ENCODE results near the gene NRDE2. TPM values are rescaled to one million over a fixed set of nuclear protein-coding genes. Genes with fewer than 3 reads are reported as not detected.

Gene NRDE2
- total and polyA plus RNA-seq, 4 donors, result 3.4 to 28.5 (median 18.2) TPM

DNA sequence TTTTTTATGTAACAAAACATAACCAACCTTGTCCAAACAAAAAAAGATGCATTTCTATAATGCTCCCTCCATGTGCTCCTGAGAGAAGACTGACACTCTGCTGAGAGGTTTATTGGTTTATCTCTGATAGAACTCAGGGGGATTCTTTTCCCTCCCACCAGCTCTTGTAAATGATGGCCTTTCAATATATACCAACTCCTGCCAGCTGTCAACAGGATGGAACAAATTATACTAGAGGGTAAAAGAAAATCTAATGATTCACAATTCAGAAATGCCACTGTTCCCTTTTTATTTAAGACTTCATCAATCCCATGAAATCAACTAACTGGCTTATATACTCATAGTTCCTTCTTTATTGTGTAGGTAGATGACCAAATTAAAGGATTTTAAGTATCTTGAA, 50.0 kb downstream of the NRDE2 start:
- Histone ChIP-seq H3K27ac (ENCODE audit: low read depth in 1 of 2, low read length in 2 of 2) (no peak overlapping the region), H3K27me3 (ENCODE audit: control insufficient read depth in 1 of 2, insufficient read depth in 2 of 2, low read length in 1 of 2) (no peaks in the 10 kb centered on the region)
- intact Hi-C loops (cut with DNase I), result no loop called here

DNA sequence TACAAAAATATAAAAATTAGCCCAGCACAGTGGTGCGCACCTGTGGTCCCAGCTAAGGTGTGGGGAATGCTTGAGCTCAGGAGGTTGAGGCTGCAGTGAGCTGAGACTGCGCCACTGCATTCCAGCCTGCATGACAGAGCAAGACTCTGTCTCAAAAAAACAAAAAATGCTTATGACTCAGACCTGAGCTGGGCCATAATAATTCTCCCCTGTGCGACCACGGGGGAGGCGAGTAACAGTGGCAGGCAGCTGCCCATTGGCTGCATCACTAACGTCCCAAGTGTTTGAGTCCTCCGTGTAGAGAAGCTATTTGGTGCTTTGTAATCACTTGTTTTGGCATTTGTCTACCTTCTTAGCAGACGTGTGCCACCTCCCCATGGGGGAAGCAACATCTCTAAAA, 50.5 kb downstream of the NRDE2 start:
- 45 to 47% methylated on average over 8 of the region's 8 CpGs for WGBS, 2 donors

More for the DNA sequence above, 50.0 kb downstream of the NRDE2 start:
- ATAC-seq (ENCODE audit: low FRiP score), result no peak
- H3K4me1 ChIP-seq (ENCODE audit: control insufficient read depth in 1 of 2, insufficient read depth in 2 of 2, low read length in 2 of 2), result no peaks in the 10 kb centered on the region
- no peak overlapping the region for H3K4me3 ChIP-seq (ENCODE audit: low read length in 2 of 2)
- DNase-seq, result no peak
- H3K9me3 ChIP-seq (ENCODE audit: control insufficient read depth, low read length), result no peaks in the 10 kb centered on the region
- peaks cover 0 to 6% of the 10 kb centered on the region in 2 donors for H3K36me3 ChIP-seq (ENCODE audit: control insufficient read depth in 1 of 2, insufficient read depth in 2 of 2, low read length in 1 of 2)

GRCh38 chr14:90280096-90280495, 51.6 kb downstream of the NRDE2 start:
- Histone ChIP-seq H3K4me3 (ENCODE audit: low read length in 2 of 2) (no peak overlapping the region), H3K4me1 (ENCODE audit: control insufficient read depth in 1 of 2, insufficient read depth in 2 of 2, low read length in 2 of 2) (no peaks in the 10 kb centered on the region), H3K9me3 (ENCODE audit: control insufficient read depth, low read length) (no peaks in the 10 kb centered on the region), H3K27me3 (ENCODE audit: control insufficient read depth in 1 of 2, insufficient read depth in 2 of 2, low read length in 1 of 2) (no peaks in the 10 kb centered on the region), H3K27ac (ENCODE audit: low read depth in 1 of 2, low read length in 2 of 2) (no peak overlapping the region), H3K36me3 (ENCODE audit: control insufficient read depth in 1 of 2, insufficient read depth in 2 of 2, low read length in 1 of 2) (peaks cover 0 to 2% of the 10 kb centered on the region in 2 donors)
- no peak for DNase-seq
- WGBS, 2 donors, result 96% methylated on average over 7 of the region's 7 CpGs
- ATAC-seq (ENCODE audit: low FRiP score), result no peak
- intact Hi-C loops (cut with DNase I), result no loop called here

More for the DNA sequence above, 50.5 kb downstream of the NRDE2 start:
- no peak for DNase-seq
- intact Hi-C loops (cut with DNase I), result no loop called here
- Histone ChIP-seq H3K9me3 (ENCODE audit: control insufficient read depth, low read length) (no peaks in the 10 kb centered on the region), H3K27me3 (ENCODE audit: control insufficient read depth in 1 of 2, insufficient read depth in 2 of 2, low read length in 1 of 2) (no peaks in the 10 kb centered on the region), H3K36me3 (ENCODE audit: control insufficient read depth in 1 of 2, insufficient read depth in 2 of 2, low read length in 1 of 2) (peaks cover 0 to 2% of the 10 kb centered on the region in 2 donors), H3K27ac (ENCODE audit: low read depth in 1 of 2, low read length in 2 of 2) (no peak overlapping the region), H3K4me3 (ENCODE audit: low read length in 2 of 2) (no peak overlapping the region), H3K4me1 (ENCODE audit: control insufficient read depth in 1 of 2, insufficient read depth in 2 of 2, low read length in 2 of 2) (no peaks in the 10 kb centered on the region)
- no peak for ATAC-seq (ENCODE audit: low FRiP score)

DNA sequence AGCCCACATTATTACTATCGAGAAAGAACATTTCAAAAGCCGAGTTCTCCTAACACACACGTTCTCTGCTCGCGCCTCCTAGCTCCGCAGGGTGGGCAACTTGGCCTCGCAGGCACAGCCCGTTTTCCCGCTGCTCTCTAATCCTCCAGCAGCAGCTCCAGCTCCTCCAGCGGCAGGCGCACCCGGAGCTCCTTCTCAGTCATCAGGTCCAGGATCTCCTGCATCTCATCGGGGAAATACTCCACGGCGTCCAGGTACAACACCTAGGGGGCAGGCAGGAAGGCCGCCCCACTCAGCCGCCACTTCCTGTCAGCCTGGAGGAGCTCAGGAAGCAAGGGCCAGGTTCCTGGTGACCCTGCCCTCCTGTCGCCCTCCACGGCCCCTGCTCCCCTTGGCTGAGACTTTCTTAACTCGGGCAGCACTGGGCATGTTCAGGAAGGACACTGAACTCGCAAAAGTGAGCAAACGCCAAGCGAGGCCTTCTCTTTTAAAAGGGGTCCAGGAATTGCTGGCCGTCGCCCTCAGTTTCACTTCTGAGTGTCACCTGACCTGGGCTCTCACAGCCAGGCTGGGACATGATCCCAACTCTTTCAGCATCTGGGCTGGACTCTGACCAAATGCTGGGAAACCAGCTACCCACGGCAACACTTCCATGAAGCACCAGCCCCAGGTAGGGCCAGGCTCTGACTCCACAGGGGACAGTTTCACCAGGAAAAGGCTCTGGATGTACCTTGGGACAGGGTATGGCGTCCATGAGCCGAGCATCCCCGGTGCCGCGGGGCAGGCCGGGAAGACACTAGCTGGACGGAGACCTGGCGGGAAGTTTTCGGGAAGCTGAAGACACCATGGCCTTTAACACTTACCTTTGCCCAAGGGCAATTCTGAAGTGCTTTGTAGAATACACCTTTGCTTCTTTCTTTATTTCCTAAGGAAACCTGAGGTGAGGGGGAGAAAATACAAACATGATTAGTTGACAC, 53.3 kb downstream of the NRDE2 start:
- Histone ChIP-seq H3K9me3 (ENCODE audit: control insufficient read depth, low read length) (no peaks in the 10 kb centered on the region), H3K4me1 (ENCODE audit: control insufficient read depth in 1 of 2, insufficient read depth in 2 of 2, low read length in 2 of 2) (no peaks in the 10 kb centered on the region), H3K4me3 (ENCODE audit: low read length in 2 of 2) (no peak overlapping the region), H3K27me3 (ENCODE audit: control insufficient read depth in 1 of 2, insufficient read depth in 2 of 2, low read length in 1 of 2) (no peaks in the 10 kb centered on the region), H3K36me3 (ENCODE audit: control insufficient read depth in 1 of 2, insufficient read depth in 2 of 2, low read length in 1 of 2) (peaks cover 0 to 2% of the 10 kb centered on the region in 2 donors), H3K27ac (ENCODE audit: low read depth in 1 of 2, low read length in 2 of 2) (no peak overlapping the region)
- peak; percentile 19 for ATAC-seq (ENCODE audit: low FRiP score)
- intact Hi-C loops (cut with DNase I), result no loop called here
- 90 to 92% methylated on average over 35 of the region's 35 CpGs for WGBS, 2 donors
- DNase-seq, result peak in 1 of 2 donors; percentile 15

DNA sequence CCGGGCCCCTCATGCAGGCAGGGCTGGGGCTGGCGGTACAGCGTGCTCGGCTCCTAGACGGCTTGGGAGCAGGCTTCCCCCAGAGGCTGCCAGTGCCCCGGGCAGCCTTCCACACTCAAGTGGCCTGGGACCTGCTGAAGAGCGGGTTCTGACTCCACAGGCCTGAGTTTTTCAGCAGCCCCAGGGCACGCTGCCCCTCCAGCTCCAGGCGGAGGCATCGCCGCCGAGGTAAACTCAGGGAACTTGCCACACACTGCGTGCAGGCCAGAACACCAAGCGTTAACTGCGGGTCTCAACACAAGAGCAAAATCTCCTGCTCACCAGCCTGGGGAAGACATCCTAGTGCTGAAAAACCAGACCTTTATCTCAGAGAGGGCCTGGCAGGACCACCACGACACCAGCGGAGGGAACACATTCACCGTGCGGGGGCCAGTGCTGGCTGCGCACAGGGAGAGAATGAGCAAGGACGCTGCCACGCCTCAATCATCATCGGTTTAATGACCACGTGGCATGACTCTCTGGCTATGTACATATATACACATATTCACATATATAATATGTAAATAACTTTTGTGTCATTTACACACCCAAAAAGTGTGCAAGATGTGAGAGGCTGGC, 54.1 kb downstream of the NRDE2 start:
- peak in 1 of 2 donors; percentile 29 for DNase-seq
- H3K36me3 ChIP-seq (ENCODE audit: control insufficient read depth in 1 of 2, insufficient read depth in 2 of 2, low read length in 1 of 2), result peaks cover 0 to 4% of the 10 kb centered on the region in 2 donors
- WGBS, 2 donors, result 86 to 88% methylated on average over 24 of the region's 24 CpGs
- ATAC-seq (ENCODE audit: low FRiP score), result no peak
- H3K27ac ChIP-seq (ENCODE audit: low read depth in 1 of 2, low read length in 2 of 2), result no peak overlapping the region
- no peaks in the 10 kb centered on the region for H3K9me3 ChIP-seq (ENCODE audit: control insufficient read depth, low read length)
- H3K4me1 ChIP-seq (ENCODE audit: control insufficient read depth in 1 of 2, insufficient read depth in 2 of 2, low read length in 2 of 2), result no peaks in the 10 kb centered on the region
- intact Hi-C loops (cut with DNase I), result no loop called here
- H3K4me3 ChIP-seq (ENCODE audit: low read length in 2 of 2), result no peak overlapping the region
- no peaks in the 10 kb centered on the region for H3K27me3 ChIP-seq (ENCODE audit: control insufficient read depth in 1 of 2, insufficient read depth in 2 of 2, low read length in 1 of 2)

GRCh38 chr14:90276646-90277367, 54.9 kb downstream of the NRDE2 start:
- Histone ChIP-seq H3K4me1 (ENCODE audit: control insufficient read depth in 1 of 2, insufficient read depth in 2 of 2, low read length in 2 of 2) (no peaks in the 10 kb centered on the region), H3K27ac (ENCODE audit: low read depth in 1 of 2, low read length in 2 of 2) (no peak overlapping the region), H3K9me3 (ENCODE audit: control insufficient read depth, low read length) (no peaks in the 10 kb centered on the region), H3K4me3 (ENCODE audit: low read length in 2 of 2) (no peak overlapping the region), H3K36me3 (ENCODE audit: control insufficient read depth in 1 of 2, insufficient read depth in 2 of 2, low read length in 1 of 2) (peaks cover 0 to 4% of the 10 kb centered on the region in 2 donors), H3K27me3 (ENCODE audit: control insufficient read depth in 1 of 2, insufficient read depth in 2 of 2, low read length in 1 of 2) (no peaks in the 10 kb centered on the region)
- intact Hi-C loops (cut with DNase I), result no loop called here
- WGBS, 2 donors, result 71 to 76% methylated on average over 18 of the region's 18 CpGs
- DNase-seq (no peak), ATAC-seq (ENCODE audit: low FRiP score) (no peak)

- no peak overlapping the region for H3K4me3 ChIP-seq (ENCODE audit: low read length in 2 of 2)
- intact Hi-C loops (cut with DNase I), result no loop called here
- H3K4me1 ChIP-seq (ENCODE audit: control insufficient read depth in 1 of 2, insufficient read depth in 2 of 2, low read length in 2 of 2), result no peaks in the 10 kb centered on the region
- H3K9me3 ChIP-seq (ENCODE audit: control insufficient read depth, low read length), result no peaks in the 10 kb centered on the region
- no peaks in the 10 kb centered on the region for H3K27me3 ChIP-seq (ENCODE audit: control insufficient read depth in 1 of 2, insufficient read depth in 2 of 2, low read length in 1 of 2)
- WGBS, 2 donors, result 75 to 76% methylated on average over 8 of the region's 8 CpGs
- H3K27ac ChIP-seq (ENCODE audit: low read depth in 1 of 2, low read length in 2 of 2), result peak overlapping the region in 1 of 2 donors; percentile 36
- ATAC-seq (ENCODE audit: low FRiP score), result no peak
- peaks cover 0 to 4% of the 10 kb centered on the region in 2 donors for H3K36me3 ChIP-seq (ENCODE audit: control insufficient read depth in 1 of 2, insufficient read depth in 2 of 2, low read length in 1 of 2)
- DNase-seq, result no peak
These were observed 55.9 kb downstream of the NRDE2 start for GRCh38 chr14:90275820-90276219.

DNA sequence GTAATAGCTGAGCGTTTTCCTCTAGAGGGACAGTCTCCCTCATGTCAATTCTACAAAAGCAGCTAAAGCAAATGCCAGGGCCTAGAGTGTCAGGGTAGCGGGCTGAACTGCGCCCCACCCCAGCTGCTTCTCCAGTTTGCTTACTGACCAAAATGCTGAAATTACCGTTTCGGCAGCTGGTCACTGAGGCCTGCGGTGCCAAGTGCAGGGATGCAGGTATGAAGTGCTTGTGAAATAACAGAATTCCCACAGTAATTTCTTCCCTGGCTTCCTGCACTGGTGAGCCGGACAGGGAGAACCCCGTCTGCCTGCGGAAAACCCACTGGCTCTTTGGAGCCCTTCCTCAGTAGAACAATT, 56.3 kb downstream of the NRDE2 start:
- Histone ChIP-seq H3K27me3 (ENCODE audit: control insufficient read depth in 1 of 2, insufficient read depth in 2 of 2, low read length in 1 of 2) (no peaks in the 10 kb centered on the region), H3K4me3 (ENCODE audit: low read length in 2 of 2) (no peak overlapping the region), H3K27ac (ENCODE audit: low read depth in 1 of 2, low read length in 2 of 2) (peak overlapping the region in 1 of 2 donors; percentile 36), H3K4me1 (ENCODE audit: control insufficient read depth in 1 of 2, insufficient read depth in 2 of 2, low read length in 2 of 2) (no peaks in the 10 kb centered on the region), H3K9me3 (ENCODE audit: control insufficient read depth, low read length) (no peaks in the 10 kb centered on the region), H3K36me3 (ENCODE audit: control insufficient read depth in 1 of 2, insufficient read depth in 2 of 2, low read length in 1 of 2) (peaks cover 3 to 6% of the 10 kb centered on the region in 2 donors)
- DNase-seq (no peak), ATAC-seq (ENCODE audit: low FRiP score) (no peak)
- WGBS, 2 donors, result 83 to 85% methylated on average over 9 of the region's 9 CpGs
- intact Hi-C loops (cut with DNase I), result no loop called here

Data from aorta (tissue), 5 donors.